ENCODE results near the gene PRF1.
A peak's percentile ranks its signal among the peaks of the same experiment; 100 is the strongest.
"Not testable (repeated sequence)": the region's sequence is repeated elsewhere in the genome, so short reads cannot be mapped to it uniquely, and the experiment has no call there.

Gene PRF1

GRCh38 chr10:70602665-70603448 lies at the start of gene PRF1:
Gene PRF1, minus strand, starts transcription at chr10:70602741. Its CDS starts 1,839 bp downstream, at chr10:70600902.
- no peak for DNase-seq (ENCODE audit: low spot score)

GRCh38 chr10:70651661-70652060 lies 49.1 kb upstream of the PRF1 start:
- no peak for DNase-seq (ENCODE audit: low spot score)

GRCh38 chr10:70650718-70651117 lies 48.2 kb upstream of the PRF1 start:
- no peak for DNase-seq (ENCODE audit: low spot score)

- DNase-seq (ENCODE audit: low spot score), result no peak
Measured at GRCh38 chr10:70650104-70650503, 47.6 kb upstream of the PRF1 start.

DNA sequence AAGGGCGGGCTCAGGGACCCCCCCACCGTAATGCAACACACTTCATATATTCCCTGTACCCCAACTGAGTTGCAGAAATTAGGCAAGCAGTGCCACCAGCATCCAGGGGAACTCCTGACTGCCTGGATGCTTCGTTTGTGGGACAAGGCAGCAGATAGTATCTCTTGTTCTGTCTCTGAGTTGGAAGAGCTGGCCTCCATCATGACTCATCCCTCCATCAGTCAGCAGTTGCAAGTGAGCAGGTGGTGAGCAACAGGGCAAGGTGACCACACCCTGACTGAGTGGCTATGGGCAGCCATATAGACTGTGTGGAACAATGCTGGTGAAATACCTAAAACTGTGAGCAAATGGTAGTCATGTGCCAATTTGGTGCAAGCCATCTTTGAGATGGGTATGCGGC lies 47.0 kb upstream of the PRF1 start:
- DNase-seq (ENCODE audit: low spot score), result no peak

GRCh38 chr10:70648427-70648826 lies 45.9 kb upstream of the PRF1 start:
- no peak for DNase-seq (ENCODE audit: low spot score)

GRCh38 chr10:70647086-70647485 lies 44.5 kb upstream of the PRF1 start:
- DNase-seq (ENCODE audit: low spot score), result no peak

- DNase-seq (ENCODE audit: low spot score), result not testable (repeated sequence)
Measured at GRCh38 chr10:70644959-70645358, 42.4 kb upstream of the PRF1 start.

- not testable (repeated sequence) for DNase-seq (ENCODE audit: low spot score)
Measured at GRCh38 chr10:70643272-70643671, 40.7 kb upstream of the PRF1 start.

DNA sequence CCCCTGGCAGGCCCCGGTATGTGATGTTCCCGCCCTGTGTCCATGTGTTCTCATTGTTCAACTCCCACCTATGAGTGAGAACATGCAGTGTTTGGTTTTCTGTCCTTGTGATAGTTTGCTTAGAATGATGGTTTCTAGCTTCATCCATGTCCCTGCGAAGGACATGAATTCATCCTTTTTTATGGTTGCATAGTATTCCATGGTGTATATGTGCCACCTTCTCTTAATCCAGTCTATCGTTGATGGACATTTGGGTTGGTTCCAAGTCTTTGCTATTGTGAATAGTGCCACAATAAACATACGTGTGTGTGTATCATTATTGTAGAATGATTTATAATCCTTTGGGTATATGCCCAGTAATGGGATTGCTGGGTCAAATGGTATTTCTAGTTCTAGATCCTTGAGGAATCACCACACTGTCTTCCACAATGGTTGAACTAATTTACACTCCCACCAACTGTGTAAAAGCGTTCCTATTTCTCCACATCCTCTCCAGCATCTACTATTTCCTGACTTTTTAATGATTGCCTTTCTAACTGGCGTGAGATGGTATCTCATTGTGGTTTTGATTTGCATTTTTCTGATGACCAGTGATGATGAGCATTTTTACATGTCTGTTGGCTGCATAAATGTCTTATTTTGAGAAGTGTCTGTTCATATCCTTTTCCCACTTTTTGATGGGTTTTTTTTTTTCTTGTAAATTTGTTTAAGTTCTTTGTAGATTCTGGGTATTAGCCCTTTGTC lies 37.3 kb upstream of the PRF1 start:
- DNase-seq (ENCODE audit: low spot score), result not testable (repeated sequence)

- DNase-seq (ENCODE audit: low spot score), result not testable (repeated sequence)
Measured at GRCh38 chr10:70634515-70634914, 32.0 kb upstream of the PRF1 start.

DNA sequence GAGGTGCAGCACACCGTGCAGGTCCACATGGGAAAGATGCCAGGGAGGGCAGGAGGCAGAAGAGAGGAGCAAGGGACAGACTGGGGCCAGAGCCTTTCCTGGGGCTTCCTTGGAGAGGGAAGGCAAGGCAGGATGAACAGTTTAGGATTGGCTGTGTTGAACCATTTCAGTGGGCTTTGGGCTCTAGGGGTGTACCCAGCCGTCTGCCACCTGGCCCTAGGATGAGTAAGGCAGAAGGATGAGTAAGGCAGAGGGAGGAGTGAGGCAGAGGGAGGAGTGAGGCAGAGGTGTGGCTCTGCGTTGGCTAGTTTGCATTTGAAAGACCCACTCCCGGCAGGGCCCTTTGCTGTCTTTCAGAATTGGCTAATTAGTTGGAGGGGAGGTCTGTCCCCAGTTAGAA lies 31.5 kb upstream of the PRF1 start:
- DNase-seq (ENCODE audit: low spot score), result no peak

- not testable (repeated sequence) for DNase-seq (ENCODE audit: low spot score)
Measured at GRCh38 chr10:70631735-70632134, 29.2 kb upstream of the PRF1 start.

DNA sequence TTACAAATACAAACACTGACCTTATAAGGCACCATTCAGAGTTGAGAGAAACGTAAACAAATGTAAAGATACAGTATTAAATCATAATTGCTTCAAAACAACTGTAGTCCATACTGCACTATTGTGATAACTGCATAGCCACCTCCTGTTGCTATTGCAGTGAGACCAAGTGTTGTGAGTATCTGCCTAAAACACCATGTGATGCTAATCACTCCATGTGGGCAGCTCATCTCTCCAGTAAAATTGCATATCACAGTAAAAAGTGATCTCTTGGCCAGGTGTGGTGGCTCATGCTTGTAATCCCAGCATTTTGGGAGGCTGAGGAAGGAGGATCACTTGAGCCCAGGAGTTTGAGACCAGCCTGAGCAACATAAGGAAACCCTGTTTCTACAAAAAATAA lies 26.8 kb upstream of the PRF1 start:
- no peak for DNase-seq (ENCODE audit: low spot score)

DNA sequence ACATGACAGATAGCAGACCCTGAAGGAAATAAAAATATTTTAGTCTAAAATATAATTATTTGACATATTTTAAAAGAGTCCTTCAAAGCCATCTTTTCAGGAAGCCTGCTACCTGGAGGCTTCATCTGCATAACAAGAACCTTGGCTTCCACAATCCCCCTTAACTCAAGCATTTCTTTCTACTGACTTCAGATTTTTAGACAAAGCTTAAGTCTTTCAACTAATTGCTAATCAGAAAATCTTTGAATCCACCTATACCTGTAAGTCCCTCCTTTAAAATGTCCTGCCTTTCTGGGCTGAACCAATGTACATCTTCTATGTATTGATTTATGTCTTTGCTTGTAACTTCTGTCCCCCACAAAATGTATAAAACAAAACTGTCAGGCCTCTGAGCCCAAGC lies 23.5 kb upstream of the PRF1 start:
- no peak for DNase-seq (ENCODE audit: low spot score)

DNA sequence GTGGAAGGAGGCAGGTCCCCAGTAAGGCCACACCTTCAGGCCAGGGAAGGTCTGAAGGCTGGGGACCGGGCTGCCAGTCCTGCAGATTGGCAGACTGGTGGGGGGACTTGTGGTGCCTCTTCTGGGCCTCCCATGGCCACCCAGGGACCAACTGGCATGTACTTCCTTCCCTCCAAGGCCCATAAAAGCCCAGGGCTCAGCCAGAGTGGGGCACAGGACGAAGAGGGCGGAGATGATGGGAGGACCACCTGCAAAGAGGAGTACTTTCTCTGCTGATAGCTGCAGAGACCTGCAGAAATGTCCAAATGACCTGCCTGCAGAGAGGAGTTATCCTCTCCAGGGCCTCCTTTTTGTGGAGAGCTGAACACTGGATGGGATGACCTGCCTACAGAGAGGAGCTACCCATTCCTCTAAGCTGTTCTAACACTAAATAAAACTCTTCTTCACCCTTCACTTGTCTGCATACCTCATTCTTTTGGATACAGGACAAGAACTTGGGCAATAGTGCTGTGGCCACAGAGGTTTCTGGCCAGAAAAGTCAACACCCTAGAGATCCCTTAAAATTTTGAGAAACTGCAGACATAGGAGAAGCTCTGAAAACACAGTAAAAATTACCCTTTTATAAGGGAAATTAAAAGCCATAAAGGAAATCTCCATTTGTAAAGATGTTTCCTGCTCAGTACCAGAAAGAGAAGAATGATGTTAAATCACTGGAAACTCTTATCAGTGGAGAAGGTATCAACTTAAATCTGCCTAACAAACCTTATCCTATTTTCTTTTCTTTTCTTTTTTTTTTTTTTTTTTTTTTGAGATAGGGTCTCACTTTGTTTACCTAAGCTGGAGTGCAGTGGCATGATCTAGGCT lies 20.7 kb upstream of the PRF1 start:
- DNase-seq (ENCODE audit: low spot score), result no peak

DNA sequence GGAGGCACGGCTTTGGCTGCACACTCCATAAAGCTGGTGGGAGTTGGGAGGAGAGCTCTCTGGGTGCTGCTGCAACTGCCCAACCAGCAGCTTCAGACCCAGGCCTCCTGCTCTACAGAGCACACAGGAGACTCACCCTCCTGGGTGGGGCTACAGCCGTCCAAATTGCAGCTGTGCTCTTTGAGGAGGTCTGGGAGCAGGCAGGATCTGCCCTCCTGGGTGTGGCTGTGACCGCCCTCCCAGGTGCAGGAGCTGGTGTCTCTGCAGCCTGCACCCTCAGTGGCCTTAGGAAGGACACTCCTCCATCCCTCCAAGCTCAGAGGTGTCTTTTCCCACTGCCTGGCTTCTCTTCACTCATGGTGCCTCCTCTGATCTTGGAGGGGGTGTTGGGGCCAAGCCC lies 20.0 kb upstream of the PRF1 start:
- DNase-seq (ENCODE audit: low spot score), result no peak

DNA sequence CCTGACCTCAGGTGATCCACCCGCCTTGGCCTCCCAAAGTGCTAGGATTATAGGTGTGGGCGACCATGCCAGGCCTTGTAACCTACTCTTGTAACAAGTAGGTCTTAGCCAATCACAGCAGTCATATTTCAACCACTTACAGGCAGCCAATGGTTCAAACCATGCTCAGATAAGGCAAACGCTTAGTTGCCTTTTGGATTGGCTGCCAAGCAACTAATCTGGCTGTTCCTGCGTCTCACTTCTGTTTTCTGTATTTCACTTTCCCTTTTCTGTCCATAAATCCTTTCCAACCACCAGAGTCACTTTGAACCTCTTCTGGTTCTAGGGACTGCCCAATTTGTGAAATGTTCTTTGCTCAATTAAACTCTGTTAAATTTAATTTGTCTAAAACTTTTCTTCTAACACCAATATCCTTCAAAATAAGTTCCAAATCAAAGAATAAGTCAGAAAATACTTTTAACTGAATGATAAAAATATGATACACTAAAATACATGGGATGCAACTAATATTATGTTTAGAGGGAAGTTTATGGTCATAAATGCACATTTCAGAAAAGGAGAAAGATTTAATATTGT lies 19.1 kb upstream of the PRF1 start:
- no peak for DNase-seq (ENCODE audit: low spot score)

- no peak for DNase-seq (ENCODE audit: low spot score)
Measured at GRCh38 chr10:70620020-70620289, 17.4 kb upstream of the PRF1 start.

DNA sequence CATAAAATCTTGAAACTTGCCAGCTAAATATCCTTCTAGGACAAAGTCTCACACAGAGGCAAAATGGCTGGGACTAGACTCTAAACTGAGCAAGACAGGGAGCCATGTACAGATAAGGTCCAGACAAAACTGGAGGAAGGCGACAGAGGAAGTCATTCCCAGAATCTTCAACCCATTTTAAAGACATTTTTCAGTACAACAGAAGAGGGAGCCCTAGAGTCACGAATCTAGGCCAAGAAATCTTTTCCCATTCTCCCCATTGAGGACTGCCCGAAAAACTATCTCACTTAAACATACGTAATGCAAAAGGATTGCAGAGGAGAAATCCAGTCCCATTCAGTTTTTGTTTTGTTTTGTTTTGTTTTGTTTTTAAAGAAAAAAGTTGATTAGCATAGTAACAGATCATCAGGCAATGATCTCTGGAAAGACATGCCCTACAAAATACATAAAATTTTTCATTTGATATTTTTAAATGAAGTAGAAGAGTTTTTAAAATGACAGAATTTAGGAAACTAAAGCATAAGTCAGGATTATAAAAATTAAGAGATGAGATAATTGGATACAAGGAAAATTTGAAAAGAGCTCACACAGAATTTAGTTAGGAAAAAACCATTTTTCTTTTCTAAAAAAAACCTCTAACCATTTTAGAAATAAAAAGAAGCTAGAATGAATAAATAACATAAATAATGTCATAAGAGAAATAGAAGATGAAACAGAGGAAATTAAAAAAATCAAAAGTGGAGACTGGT lies 16.9 kb upstream of the PRF1 start:
- peak; percentile 46 for DNase-seq (ENCODE audit: low spot score)

DNA sequence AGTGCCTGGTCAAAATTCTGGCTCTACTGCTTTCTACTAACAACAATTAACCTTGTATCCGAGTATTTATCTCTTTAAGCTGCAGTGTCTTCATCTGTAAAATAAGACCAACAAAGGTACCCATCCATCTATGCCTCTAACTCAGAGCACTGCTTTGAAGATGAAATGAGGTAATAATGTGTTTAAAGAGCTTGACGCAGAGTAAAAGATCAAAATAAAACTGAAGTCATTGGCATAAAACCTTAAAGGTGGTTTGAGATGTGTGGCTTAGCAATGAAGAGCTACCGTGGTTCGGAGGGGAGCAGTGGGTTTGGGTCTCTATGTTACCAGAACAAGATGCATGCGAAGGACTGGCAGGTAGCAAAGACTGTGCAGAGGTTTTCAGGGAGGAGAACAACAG lies 16.1 kb upstream of the PRF1 start:
- no peak for DNase-seq (ENCODE audit: low spot score)
